Astrocyte of the hippocampus (primary cell): ENCODE data around the gene LGR4.
A peak's percentile ranks its signal among the peaks of the same experiment; 100 is the strongest.
"Not testable (repeated sequence)": the region's sequence is repeated elsewhere in the genome, so short reads cannot be mapped to it uniquely, and the experiment has no call there.

Experiments used
- DNase-seq: peaks from one replicate; pipeline ENCODE4 v3.0.0; 2011; ENCODE audit warnings: low read depth, low spot score

LGR4 gene

DNA sequence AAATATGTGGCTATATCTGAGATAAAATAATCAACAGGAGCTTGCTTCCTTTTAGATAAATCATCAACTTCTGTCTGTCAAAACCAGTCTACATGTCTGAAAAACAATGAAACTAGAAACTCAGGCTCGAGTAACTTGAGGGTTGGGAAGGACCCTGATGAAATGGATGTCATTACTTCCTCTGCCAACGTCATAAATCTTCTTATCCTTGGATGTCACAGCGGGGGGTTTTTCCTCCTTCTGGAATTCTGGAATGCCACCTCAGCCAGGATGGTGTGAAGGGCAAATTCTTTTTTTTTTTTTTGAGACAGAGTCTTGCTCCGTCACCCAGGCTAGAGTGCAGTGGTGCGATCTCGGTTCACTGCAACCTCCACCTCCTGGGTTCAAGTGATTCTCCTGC lies 13.4 kb downstream of the LGR4 start:
- DNase-seq, result no peak

DNA sequence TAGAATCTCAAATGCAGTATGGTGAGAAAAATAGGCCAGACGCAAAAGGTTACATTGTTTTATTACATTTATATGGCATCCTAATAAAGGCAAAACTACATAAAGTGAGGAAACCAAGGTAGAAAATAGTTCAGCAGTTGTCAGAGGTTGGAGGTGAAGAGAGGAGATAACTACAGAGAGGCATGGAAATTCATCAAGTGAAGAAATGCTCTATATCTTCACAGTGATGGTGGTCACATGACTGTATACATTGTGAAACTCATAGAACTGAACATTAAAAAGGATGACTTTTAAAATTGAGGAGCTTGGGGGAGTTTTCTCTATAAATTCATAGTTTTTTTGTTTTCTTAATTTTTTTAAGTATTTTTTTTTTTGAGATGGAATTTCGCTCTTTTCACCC lies 14.4 kb downstream of the LGR4 start:
- no peak for DNase-seq

DNA sequence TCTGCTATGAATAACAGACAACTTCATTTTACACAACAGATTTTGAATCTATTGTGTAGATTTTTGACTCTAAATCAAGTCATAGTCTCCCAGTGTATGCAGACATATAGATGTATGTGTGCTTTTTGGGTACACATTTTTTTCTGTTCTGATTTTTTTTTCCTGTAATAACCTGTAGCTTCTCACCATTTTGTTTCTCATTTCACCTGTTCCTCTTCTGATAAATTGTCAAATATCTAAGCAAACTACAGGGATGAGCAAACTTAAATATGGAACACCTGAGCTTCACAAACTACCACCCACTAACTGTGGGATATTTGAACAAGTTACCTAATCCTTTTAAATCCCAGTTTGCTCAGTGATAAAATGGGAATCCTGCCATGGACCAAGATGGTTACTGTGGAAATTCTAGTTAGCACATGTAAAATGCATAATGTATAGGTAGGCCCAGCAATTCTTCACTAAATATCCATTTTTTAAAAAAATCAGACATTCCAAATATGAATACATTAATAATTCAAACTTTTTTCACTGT lies 15.7 kb downstream of the LGR4 start:
- DNase-seq, result no peak

DNA sequence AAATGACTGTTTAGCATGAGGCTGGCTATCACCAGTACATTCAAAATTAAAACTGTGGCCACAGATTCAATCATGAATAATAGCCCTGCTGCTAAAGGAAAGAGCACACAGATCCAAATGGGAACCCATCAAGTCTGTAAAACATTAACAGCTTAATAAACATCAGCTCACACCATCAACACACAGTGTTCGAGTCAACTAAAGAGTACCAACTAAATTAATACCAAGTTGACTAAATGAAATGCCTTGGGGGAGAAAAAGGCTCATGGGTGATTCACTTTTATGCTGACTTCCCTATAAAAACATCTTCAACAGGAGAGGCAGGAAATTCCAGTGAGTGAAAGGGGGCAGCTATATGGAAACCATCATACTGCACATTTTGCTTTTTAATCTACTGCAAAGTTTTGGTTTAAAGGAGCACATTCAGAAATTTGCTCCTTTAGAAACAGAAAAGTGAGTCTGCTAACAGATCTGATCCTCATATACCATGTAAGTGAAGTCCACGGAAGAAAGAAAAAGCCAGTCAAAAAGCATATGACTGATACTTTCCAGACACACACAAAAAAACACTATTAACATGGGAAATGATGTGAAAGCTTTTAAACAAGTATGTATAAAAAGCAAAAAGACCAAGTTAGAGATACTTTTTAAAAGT lies 16.3 kb downstream of the LGR4 start:
- DNase-seq, result peak; percentile 49

DNA sequence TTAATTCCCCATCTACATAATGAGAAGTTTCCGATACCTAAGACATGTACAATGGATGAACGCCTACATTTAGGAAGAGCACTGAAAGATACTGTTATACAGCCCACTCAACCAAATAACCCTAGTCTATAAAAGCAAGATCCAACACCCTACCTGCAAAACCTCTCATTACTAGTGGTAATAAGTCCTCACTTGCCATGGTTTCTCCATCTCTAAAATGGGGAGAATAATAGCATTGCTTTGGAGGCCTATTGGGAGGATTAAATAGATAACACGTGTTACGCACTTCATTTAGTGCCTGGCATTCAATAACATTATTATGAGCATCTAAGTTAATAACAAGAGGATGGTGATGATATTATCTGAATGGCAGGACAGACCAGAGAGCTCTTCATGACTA lies 16.9 kb downstream of the LGR4 start:
- DNase-seq, result no peak

DNA sequence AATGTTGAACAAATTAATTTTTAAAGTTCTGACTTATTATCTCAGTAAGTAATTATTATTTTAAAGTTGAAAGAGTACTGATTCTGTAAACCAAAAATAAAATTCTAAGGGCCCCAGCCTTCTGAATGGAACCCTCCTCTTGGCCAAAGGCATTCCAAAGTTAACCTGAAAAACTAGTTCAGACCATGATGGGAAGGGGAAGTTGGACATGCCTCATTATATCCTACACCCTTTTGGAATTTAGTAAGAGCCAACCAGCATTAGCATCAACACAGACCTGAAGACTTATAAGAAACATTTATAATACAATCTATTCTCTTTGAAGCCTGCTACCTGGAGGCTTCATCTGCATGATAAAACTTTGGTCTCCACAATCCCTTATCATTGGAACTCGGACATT lies 18.9 kb downstream of the LGR4 start:
- no peak for DNase-seq

DNA sequence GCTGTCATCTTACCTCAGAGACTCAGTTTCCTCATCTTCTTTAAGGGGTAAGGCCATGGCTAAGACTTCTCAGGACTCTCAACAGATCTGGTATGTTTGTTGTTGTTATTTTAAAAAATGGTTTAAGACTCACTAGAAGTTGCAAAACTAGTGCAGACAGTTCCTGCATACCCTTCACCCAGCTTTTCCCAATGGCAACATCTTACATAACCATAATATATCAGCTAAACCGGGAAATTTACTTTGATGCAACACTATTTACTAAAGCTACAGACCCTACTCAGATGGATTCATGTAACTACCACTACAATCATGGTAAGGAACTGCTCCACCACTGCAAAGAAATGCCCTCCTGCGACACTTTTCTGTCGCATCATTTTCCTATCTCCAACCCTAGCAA lies 20.4 kb downstream of the LGR4 start:
- DNase-seq, result no peak

DNA sequence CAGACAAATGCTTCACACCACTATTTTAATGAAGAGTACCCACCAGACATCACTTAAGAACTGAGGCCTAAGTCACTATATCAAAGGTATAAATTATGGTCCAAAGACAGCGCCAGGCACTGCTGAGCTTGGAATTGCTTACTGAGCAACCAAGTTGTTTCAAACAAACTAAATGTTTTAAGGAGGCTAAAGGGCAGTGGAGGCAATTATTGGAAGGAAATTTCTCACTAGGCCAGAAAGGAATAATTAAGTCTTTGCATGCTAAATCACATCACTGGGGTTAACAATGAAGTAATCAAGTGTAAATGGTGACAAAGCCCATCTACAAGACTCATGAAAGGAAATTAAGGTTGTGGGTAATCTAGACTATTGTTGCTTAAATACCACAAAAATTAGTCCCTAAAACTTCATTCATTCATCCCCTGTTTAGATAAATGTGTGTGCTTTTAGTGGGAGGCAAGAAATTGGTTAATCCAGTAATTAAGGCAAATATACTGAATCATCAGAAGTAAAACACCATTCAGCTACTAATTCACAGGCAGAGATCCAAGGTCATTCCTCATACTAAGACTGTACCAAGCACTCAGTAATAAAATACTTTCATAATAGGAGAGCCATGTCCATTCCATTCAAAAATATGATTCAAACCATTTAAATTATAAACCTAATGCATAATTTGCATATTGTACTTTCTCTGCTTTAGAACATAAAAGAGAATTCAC lies 21.2 kb downstream of the LGR4 start:
- DNase-seq, result peak; percentile 36

DNA sequence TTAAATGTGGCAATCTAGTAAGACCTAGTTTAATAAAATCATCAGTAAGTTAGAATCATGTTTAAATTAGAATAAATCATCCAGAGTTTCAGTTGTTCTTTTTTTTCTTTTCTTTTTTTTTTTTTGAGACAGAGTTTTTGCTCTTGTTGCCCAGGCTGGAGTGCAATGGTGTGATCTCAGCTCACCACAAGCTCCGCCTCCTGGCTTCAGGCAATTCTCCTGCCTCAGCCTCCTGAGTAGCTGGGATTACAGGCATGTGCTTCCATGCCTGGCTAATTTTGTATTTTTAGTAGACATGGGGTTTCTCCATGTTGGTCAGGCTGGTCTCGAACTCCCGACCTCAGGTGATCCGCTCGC lies 24.4 kb downstream of the LGR4 start:
- not testable (repeated sequence) for DNase-seq

DNA sequence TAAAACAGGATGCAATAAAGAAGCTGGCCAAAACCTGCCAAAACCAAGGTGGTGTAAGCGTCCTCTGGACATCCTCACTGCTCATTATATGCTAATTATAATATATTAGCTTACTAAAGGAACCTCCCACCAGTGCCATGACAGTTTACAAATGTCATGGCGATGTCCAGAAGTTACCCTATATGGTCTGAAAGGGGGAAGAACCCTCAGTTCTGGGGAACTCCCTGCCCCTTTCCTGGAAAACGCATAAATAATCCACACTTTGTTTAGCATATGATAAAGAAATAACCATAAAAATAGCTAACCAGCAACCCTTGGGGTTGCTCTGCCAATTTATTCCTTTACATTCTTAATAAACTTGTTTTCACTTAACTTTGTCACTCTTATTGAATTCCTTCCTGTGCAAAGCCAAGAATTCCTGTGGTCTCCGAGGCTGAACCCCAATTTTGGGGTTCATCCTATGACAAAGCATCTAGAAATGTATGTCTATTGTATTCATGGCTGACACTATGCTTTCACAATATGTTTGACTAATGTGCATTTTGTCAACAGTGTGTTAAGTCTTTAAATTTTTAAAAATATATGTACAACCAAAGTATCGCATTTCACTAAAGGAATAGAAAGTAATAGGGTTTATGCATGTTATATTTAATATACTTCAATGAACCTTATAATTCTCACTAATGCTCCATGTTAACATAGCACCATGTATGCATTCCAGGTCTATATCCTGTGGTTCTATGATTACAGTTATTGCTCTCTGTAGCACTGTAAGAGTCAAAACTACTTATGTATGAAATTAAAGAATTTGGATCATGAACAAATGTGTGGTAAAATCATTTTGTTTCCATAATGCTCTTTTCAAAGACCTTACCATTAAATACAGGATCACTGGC lies 25.1 kb downstream of the LGR4 start:
- no peak for DNase-seq

DNA sequence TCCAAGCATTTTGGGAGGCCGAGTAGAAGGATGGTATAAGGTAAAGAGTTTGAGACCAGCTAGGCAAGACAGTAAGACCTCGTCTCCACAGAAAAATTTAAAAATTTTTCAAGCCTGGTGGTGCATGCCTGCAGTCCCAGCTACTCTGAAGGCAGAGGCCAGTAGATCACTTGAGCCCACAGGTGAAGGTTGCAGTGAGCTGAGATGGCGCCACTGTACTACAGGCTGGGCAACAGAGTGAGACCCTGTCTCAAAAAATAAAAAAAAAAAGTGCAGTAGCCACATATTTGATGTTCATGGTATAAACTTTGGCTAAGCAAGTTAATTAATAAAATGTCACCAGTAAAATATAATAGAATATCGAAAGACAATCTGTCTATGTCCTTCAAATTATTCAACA lies 27.0 kb downstream of the LGR4 start:
- DNase-seq, result no peak

DNA sequence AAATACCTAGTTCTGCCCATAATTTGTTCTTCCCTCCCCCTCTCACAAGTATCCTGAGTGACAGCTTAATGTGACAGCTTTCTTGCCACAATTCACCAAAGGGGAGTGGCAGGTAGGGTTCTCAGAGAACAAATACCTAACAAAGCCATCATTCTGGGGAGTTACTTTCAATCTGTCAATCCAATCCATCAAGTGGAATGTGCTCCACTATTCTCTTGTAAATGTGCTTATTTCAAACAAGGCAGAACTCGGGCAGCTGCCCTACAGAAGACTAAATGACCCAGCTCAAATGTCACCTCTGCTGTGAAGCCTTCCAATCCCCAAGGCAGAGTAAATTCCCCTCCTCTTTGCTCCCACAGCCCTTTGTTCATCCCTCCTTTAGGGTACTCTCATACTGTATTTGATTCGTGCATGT lies 27.8 kb downstream of the LGR4 start:
- no peak for DNase-seq

DNA sequence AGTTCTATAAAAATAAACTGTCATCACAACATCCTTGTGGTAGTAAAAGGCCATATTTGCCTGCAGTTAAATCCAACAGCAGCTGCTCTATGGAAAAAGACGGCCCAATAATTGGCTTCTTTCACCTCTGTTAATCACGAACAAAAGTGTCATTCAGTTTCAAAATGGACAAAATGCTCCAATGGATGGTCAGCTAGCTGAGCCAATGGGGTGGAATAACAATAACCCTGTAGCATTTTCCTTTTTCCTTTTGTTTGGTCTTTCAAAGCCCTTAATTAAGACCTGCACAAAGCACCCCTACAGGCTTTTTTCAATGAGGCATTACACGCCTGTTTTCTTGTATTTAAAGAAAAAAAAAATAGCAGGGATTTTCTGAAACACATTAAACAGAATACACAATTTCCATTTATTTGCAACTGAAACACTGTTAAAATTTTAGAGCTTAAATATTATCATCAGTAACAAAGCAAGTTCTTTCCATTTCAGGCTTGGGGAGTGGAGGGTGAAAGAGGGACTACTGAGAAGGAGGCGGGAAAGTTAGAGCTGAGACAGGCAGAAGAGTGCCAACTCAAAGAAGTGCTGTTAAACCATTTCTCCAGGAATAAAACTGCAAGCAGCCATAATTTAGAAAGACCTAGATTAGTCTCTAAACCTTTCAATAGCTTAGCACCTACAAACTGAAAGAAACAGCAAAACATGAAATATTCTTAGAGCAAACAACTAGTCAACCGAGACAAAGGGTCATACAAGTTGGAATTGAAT lies 28.7 kb downstream of the LGR4 start:
- no peak for DNase-seq

DNA sequence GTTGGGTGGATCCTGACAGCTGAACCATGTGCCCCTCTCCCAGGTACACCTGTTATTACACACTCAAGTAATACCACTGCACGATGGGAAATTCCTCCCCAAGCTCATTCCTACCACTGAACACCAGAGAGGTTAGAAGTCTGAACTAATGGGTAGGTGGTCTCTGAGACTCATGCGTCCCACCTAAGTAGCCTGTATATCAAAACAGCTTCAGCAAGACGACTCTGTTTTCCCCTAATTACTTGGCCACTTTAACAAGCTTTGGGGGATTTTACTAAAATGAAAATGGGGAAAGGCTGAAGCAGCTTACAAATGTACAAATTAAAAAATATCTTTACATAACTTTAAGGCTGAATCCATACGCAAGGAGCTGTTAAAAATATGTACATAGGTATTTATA lies 29.4 kb downstream of the LGR4 start:
- no peak for DNase-seq

DNA sequence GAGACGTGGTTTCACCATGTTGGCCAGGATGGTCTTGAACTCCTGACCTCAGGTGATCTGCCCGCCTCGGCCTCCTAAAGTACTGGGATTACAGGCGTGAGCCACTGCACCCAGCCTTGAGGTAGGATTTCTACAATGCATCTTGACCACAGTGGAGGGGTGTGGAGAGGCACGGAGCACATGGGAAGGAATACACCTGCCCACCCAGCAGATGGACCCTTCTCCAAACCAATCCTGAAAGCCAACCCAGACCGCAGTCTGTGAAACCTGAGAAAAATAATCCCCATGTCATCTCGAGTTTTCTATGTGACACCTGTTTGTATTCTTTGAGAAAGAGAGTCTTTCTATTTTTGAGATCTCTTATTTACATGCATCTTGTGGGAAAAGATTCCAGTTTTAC lies 32.5 kb downstream of the LGR4 start:
- DNase-seq, result no peak

DNA sequence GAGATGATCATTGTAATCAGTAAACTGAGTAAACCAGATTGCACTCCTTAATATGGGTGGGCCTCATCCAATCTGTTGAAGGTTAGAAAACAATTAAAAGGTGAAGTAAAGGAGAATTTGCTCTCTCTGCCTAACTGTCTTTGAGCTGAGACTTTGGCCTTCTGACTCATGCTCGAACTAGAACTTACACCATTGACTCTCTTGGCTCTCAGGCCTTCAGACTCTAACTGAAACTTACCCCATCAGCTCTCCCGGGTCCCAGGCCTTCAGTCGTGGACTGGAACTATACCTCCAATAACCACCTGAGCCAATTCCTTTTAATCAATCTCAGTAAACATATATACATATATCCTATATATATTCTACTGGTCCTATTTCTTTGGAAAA lies 34.0 kb downstream of the LGR4 start:
- DNase-seq, result no peak

DNA sequence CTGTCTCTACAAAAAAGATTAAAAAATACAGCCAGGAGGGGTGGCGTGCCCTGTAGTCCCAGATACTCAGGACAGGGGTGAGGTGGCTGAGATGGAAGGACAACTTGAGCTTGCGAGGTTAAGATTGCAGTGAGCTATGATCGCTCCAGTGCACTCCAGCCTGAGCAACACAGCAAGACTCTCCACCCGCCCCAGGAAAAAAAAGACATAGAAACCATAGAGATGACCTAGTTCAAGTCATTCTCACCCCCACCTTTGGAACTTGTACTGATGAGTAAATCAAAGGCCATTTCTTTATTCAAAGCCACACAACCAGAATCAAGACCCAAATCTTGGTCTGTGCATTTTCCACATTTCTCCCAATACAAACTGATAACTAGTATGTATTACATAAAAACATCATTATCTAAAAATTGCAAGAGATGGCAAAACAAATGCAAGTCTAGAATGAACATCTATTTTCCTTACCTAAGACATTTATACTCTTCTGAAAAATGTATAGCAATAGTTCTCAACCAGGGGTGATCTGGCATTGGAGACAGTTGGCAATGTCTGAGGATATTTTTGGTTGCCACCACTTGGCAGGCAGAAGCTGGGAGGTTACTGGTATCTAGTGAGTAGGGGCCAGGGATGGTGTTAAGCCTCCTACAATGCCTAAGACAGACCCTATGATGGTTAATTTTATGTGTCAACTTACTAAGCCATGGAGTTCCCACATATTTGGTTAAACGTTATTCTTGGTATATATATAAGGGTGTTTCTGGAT lies 34.6 kb downstream of the LGR4 start:
- DNase-seq, result no peak

DNA sequence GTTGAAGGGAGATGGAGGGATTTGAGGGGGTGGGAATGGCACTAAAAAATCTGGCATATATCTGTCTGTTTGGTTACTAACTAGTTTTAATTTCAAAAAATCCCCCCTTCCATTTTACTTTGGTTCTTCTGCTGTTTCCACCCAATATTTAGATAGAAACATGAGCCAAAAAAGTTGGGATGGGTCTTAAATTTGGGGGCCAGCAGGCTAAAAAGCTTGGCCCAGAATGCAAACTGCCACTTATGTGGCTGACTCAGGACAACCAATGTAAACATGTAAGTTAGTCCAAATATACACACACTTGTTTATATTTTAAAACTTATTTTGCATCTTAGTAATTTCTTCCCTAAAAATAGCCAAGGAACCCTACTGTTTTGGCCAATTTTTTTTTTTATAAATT lies 35.7 kb downstream of the LGR4 start:
- DNase-seq, result no peak

DNA sequence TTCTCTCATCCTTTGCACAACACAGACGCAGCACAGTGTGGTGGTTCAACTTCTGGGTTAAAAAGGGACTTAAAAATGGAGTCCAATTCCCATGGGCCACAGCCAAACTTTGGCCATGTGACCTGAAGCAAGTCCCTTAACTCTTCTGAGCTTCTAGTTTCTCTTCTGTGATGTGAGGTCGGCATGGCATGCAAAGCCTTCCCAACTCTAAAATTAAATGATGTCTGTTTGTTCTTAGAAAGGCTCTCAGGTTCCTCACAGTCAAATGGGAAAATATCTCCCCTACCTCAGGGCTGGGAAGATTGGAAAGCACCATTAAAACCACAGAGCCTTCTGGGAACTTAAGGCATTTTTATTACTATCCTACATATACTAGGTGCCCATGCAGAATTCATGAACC lies 38.8 kb downstream of the LGR4 start:
- no peak for DNase-seq

DNA sequence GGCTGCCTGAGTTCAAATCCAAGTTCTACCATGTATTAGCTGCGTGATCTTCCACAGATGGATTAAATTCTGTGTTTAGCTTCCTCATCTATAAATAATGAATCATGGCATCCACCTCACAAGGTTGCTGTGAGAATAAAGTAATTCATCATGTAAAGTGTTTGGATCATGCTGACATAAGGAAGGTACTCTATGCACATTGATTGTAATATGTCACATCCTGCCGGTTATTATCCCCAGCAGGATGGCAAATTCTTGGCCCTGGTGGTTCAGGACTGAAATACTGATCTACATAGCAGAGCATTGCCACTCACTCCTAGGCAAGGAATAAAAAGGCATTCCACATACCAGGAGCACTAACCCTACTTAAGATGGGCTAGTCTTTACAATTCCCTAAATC lies 40.8 kb downstream of the LGR4 start:
- DNase-seq, result no peak
